Fibroblast of pulmonary artery (primary cell): ENCODE measurements around the gene VIT.

Experiments
- DNase-seq: peaks from one replicate; pipeline ENCODE4 v3.0.0-alpha.2; 2010; ENCODE audit warnings: low read depth
- H3K4me3 ChIP-seq: replicated peaks from 2 replicates; pipeline ENCODE4 v1.5.1; 2011; ENCODE audit warnings: low read depth, mild to moderate bottlenecking, control low read depth, low read length, moderate library complexity
- TF ChIP-seq, protein P1 (sequence below): IDR thresholded peaks from 2 replicates; pipeline ENCODE4 v1.5.1; 2011; ENCODE audit warnings: mild to moderate bottlenecking, control low read depth, low read length, inconsistent platforms; ENCODE audit errors: missing control alignments

VIT gene

DNA sequence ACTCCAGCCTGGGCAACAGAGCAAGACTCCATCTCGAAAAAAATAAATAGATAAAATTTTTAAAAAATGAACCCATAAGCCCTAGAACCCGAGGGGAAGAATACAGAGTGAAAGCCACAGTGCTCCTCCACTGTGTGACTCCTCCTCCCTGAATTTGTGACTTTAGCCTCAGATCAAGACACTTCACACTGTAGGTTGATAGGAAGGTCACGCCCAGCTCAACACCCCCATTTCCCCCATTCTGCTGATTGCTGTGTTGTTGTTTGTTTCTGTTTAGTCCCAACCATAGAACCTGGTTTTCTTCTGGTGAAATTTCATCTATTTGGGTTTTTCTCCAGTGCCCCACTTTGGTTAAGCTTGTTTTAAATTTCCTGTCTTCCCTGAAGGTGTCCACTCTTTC is 102.2 kb downstream of the VIT start:
- H3K4me3 ChIP-seq, result no peak overlapping the region
- DNase-seq, result no peak
- TF ChIP-seq, protein P1, sequence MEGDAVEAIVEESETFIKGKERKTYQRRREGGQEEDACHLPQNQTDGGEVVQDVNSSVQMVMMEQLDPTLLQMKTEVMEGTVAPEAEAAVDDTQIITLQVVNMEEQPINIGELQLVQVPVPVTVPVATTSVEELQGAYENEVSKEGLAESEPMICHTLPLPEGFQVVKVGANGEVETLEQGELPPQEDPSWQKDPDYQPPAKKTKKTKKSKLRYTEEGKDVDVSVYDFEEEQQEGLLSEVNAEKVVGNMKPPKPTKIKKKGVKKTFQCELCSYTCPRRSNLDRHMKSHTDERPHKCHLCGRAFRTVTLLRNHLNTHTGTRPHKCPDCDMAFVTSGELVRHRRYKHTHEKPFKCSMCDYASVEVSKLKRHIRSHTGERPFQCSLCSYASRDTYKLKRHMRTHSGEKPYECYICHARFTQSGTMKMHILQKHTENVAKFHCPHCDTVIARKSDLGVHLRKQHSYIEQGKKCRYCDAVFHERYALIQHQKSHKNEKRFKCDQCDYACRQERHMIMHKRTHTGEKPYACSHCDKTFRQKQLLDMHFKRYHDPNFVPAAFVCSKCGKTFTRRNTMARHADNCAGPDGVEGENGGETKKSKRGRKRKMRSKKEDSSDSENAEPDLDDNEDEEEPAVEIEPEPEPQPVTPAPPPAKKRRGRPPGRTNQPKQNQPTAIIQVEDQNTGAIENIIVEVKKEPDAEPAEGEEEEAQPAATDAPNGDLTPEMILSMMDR, result no peak

DNA sequence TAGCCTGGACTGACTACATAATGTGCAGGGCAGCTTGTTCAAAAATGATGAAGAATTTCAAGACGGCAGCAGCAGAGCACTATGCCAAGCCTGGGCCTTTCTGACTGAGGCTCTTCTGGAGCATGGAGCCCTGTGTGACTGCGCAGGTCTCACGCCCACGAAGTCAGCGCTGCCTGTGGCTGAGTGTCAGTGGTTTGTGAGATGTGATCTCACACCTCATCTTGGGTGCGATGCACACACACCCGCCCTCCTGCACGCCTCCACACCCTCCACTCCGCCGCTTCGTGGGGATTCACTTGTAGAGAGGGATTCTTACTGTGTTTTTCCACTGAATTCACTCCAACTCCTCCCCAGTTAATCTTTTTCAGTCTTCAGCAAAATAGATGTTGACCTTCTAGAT is 103.9 kb downstream of the VIT start:
- no peak overlapping the region for H3K4me3 ChIP-seq
- no peak for DNase-seq
- TF ChIP-seq, protein P1, result no peak

DNA sequence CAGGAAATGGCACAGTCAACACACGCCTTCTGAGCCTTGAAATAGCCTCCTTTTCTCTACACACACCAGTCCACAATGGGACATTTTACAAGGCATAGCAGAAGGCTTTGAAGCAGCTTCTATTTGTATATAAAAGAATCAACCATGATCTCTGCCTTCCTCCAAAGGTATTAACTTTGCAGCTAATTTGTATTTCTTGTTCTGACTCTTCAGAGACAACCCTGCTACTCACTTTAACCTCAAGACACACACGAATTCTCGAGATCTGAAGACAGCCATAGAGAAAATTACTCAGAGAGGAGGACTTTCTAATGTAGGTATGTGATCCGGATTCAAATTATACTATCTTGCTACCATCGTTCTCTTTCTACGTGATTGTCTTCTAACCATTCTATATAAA is 104.6 kb downstream of the VIT start:
- TF ChIP-seq, protein P1, result no peak
- H3K4me3 ChIP-seq, result no peak overlapping the region
- DNase-seq, result no peak

DNA sequence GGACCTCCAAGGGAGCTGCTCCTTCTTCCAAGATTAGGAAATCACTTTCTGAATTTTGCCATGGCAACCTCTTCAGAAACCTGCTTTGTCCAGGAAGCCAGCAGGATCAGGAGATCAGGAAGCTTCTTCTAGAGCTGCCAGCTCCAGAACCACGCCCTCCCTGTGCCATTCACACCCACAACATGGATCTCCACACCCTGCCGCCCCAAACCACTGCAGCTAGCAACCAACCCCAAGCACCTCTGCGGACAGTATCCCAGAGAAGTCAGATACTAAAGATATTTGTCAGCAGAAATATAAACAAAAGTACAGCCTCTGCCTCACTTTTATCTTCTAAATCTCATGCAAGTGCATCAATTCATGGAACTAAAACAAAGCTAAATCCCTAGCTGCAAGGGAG is 106.4 kb downstream of the VIT start:
- DNase-seq, result no peak
- TF ChIP-seq, protein P1, result no peak
- no peak overlapping the region for H3K4me3 ChIP-seq

DNA sequence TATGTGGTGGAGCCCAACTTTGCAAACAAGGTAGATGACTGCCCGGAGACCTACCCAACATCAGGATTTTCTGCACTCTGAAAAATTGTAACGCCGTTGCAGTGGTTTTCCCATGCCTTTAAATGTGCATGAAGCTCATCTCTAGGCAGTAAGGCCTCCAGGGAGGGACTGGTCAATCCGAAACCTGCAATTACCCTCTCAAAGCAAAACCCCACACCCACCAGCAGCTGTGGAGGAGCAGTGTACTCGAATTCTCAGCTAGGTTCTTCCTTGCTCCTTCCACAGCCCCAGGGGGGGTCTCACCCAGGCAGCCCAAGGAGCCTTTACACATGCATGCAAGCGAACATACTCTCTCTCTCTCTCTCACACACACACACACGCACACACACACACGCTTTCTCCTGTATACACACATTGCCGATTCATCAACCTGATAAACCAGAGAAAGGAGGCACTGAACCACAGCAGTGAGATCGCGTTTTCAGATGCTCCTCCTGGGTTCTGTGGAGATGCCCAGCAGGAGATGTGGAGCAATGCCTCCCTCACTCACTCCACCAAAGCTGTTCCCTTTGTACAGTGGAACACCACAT is 109.2 kb downstream of the VIT start:
- DNase-seq, result no peak
- H3K4me3 ChIP-seq, result no peak overlapping the region
- TF ChIP-seq, protein P1, result no peak

DNA sequence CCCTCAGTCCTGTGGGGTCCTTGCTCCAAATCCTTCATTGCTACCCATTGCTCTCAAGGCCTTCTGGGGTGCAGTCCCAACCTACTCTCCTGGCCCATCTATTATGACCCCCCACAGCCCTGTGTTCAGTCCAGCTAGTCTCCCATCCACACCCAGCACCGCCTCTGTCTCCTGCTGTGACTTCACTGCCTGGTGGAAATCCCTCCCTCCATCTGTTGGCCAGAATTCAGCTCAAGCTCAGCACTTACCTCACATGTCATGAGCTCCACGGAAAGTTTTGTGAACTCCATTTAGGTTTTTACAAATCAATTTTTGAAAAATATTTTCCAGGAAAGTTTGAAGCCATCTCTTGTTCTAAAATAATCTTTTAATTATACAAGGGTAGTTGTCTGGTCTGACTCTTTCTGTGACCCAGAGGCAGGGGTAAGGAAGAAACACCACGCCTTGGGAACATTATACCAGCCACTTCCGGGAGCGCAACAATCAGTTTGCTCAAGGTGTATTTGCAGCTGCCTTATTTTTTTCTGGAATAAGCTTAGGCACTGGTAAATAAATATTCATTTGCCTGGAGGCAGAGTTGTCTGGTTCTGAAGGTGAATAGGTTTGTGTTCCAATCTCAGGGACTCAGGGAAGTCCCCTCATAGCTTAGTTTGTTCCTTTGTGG is 110.8 kb downstream of the VIT start:
- TF ChIP-seq, protein P1, result no peak
- H3K4me3 ChIP-seq, result no peak overlapping the region
- DNase-seq, result peak; percentile 6
